ENCODE results near the gene ANKS1A. TPM values are rescaled to one million over a fixed set of nuclear protein-coding genes. Genes with fewer than 3 reads are reported as not detected.

The ANKS1A gene
- total RNA-seq, 1 experiment from 2014 or later = 28.5 TPM

GRCh38 chr6:35058358-35058675 is 169.3 kb downstream of the ANKS1A start:
- BruUV-seq (replicated peaks) = no TSS peak
- intact Hi-C loops (cut with micrococcal nuclease; ENCODE audit: unreplicated experiment) = no loop called here
- Histone ChIP-seq H3K4me1 (replicated peaks; ENCODE audit: insufficient read depth) (no peaks in the 10 kb centered on the region), H4K20me1 (ENCODE audit: insufficient read depth) (no peaks in the 10 kb centered on the region), H3K4me2 (no peak overlapping the region), H3K79me2 (ENCODE audit: low read depth) (no peaks in the 10 kb centered on the region), H3K4me3 (no peak overlapping the region), H3K27ac (no peak overlapping the region), H3F3A (ENCODE audit: insufficient read depth, low read depth) (no peaks in the 10 kb centered on the region), H2AFZ (no peak overlapping the region), H3K9me3 (ENCODE audit: insufficient read depth, low read depth) (no peaks in the 10 kb centered on the region), H3K27me3 (ENCODE audit: insufficient read depth, low read depth) (no peaks in the 10 kb centered on the region), H3K36me3 (ENCODE audit: low read depth) (no peaks in the 10 kb centered on the region), H3K9me2 (ENCODE audit: insufficient read depth) (no peaks in the 10 kb centered on the region)
- no peak for TF ChIP-seq EZH2 (IDR thresholded peaks at IDR 0.05; ENCODE audit: low read depth)
- no peak for TF ChIP-seq CTCF (conservative IDR thresholded peaks at IDR 0.05)
- no peak for DNase-seq
- CTCF ChIA-PET = interaction anchor here (0.7 kb wide), 1 partner anchor 266 kb away, joined by 3 read pairs; no protein-coding TSS in a partner anchor
- POLR2A ChIA-PET (ENCODE audit: unreplicated experiment) = interaction anchor here (0.7 kb wide), 1 partner anchor 200 kb away, joined by 3 read pairs; no protein-coding TSS in a partner anchor

GRCh38 chr6:35058865-35059522 is 169.9 kb downstream of the ANKS1A start:
- TF ChIP-seq CTCF (conservative IDR thresholded peaks at IDR 0.05) = no peak
- TF ChIP-seq EZH2 (IDR thresholded peaks at IDR 0.05; ENCODE audit: low read depth) = no peak
- Histone ChIP-seq H3K4me3 (no peak overlapping the region), H3K36me3 (ENCODE audit: low read depth) (no peaks in the 10 kb centered on the region)

GRCh38 chr6:35059596-35060345 is 170.7 kb downstream of the ANKS1A start:
- no peaks in the 10 kb centered on the region for H3K9me2 ChIP-seq (ENCODE audit: insufficient read depth)
- no peaks in the 10 kb centered on the region for H4K20me1 ChIP-seq (ENCODE audit: insufficient read depth)
- ChIA-PET CTCF (no interaction called here), POLR2A (ENCODE audit: unreplicated experiment) (no interaction called here)
- no TSS peak for BruUV-seq (replicated peaks)
- no peak overlapping the region for H2AFZ ChIP-seq
- H3K4me3 ChIP-seq = no peak overlapping the region
- H3K36me3 ChIP-seq (ENCODE audit: low read depth) = no peaks in the 10 kb centered on the region
- no peaks in the 10 kb centered on the region for H3K79me2 ChIP-seq (ENCODE audit: low read depth)
- no peak overlapping the region for H3K4me2 ChIP-seq
- no peaks in the 10 kb centered on the region for H3K4me1 ChIP-seq (replicated peaks; ENCODE audit: insufficient read depth)
- H3K27me3 ChIP-seq (ENCODE audit: insufficient read depth, low read depth) = no peaks in the 10 kb centered on the region
- H3K27ac ChIP-seq = no peak overlapping the region
- no peaks in the 10 kb centered on the region for H3F3A ChIP-seq (ENCODE audit: insufficient read depth, low read depth)
- intact Hi-C loops (cut with micrococcal nuclease; ENCODE audit: unreplicated experiment) = no loop called here
- H3K9me3 ChIP-seq (ENCODE audit: insufficient read depth, low read depth) = no peaks in the 10 kb centered on the region
- DNase-seq = no peak
- no peak for TF ChIP-seq EZH2 (IDR thresholded peaks at IDR 0.05; ENCODE audit: low read depth)

More at GRCh38 chr6:35058865-35059522, 169.9 kb downstream of the ANKS1A start:
- no peak overlapping the region for H2AFZ ChIP-seq
- H4K20me1 ChIP-seq (ENCODE audit: insufficient read depth) = no peaks in the 10 kb centered on the region
- POLR2A ChIA-PET (ENCODE audit: unreplicated experiment) = interaction anchor here (0.7 kb wide), 1 partner anchor 199 kb away, joined by 3 read pairs; no protein-coding TSS in a partner anchor
- H3K9me3 ChIP-seq (ENCODE audit: insufficient read depth, low read depth) = no peaks in the 10 kb centered on the region
- no TSS peak for BruUV-seq (replicated peaks)
- H3K4me1 ChIP-seq (replicated peaks; ENCODE audit: insufficient read depth) = no peaks in the 10 kb centered on the region
- no peak overlapping the region for H3K4me2 ChIP-seq
- no peaks in the 10 kb centered on the region for H3K27me3 ChIP-seq (ENCODE audit: insufficient read depth, low read depth)
- no peak overlapping the region for H3K27ac ChIP-seq
- DNase-seq = no peak
- no peaks in the 10 kb centered on the region for H3F3A ChIP-seq (ENCODE audit: insufficient read depth, low read depth)
- intact Hi-C loops (cut with micrococcal nuclease; ENCODE audit: unreplicated experiment) = no loop called here
- CTCF ChIA-PET = interaction anchor here (0.7 kb wide), 1 partner anchor 265 kb away, joined by 3 read pairs; no protein-coding TSS in a partner anchor
- no peaks in the 10 kb centered on the region for H3K79me2 ChIP-seq (ENCODE audit: low read depth)
- no peaks in the 10 kb centered on the region for H3K9me2 ChIP-seq (ENCODE audit: insufficient read depth)

Measured in PC-9 (cell line).